Epithelial cell of prostate (primary cell): ENCODE results near the gene IL13.

ENCODE experiments used
- DNase-seq: peaks from one replicate; pipeline ENCODE4 v3.0.0-alpha.2; 2011; ENCODE audit warnings: low read depth, low spot score
- H3K27ac ChIP-seq: fragments of 450-650 bp; 2 replicates; pipeline ENCODE4 v1.5.1; 2017; ENCODE audit warnings: mild to moderate bottlenecking

The IL13 gene

DNA sequence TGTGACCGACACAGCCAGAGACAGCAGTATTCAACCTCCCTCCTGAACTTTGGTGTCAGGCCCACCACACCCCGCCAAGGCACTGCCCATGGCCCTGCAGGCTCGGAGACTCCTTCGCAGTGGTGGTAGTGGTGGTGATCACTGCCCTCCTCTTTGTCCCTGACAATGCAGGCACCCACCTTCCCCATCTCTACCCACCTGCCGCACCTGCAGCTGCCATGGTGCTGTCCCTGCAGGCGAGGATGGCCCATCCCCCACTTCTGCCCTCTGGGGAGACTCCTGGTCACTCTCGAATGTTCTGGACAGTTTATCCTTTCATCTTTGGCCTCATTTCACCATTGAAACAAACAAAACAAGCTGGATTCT is 11.5 kb downstream of the IL13 start:
- H3K27ac ChIP-seq = no peak overlapping the region
- no peak for DNase-seq

DNA sequence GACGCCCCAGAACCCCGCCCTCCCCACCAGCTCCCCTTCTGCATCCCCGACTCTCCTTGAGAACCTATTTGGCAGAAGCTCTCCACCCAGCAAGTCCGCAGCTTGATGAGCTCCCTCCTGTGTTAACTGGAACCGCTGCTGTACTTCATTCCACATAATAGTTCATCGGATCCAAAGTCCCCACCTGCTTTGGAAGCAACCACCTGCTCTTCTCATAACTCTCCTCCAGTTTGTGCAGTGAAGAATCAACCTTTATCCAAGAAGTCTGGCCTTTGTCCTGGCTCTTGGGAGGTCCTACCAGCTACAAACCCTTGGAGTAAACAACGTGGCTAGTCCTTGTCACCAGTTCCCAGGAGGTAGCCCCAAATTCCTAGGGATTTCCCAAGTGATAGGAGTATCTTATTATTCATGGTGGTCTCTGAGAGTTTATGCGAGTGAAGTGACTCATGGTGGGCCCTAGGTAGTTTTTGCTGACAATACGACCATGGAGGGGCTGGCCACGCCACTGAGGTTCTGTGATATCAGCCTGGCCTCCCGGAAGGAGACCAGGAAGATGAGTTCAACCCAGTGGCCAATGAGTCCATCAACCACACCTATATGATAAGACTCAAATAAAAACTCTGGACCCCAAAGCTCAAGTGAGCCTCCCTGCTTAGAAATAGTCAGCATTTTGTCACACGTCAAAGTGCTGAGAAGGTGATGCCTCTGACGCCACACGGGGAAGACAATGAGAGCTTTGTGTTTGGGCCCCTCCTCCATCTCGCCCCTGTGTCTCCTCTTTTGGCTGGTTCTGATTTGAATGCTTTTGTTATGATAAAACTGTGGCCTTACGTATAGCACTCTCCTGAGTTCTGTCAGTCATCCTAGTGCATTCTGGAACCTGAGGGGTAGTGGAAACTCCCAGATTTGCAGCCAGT is 12.3 kb downstream of the IL13 start:
- DNase-seq = no peak
- H3K27ac ChIP-seq = no peak overlapping the region

DNA sequence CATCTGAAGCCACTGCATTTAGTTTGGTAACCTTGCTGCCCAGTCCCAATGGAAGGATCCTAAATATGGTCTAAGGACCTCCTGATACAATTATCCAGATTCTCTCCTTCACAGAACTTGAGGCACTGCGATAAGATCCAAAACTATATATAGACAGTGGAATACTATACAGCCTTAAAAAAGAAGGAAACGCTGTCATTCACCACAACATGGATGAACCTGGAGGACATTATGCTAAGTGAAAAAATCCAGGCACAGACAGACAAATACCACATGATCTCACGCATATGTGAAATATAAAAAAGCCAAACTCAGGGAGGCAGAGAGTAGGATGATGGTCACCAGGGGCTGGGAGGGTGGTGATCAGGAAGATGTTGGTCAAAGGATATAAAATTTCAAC is 13.0 kb downstream of the IL13 start:
- H3K27ac ChIP-seq = no peak overlapping the region
- no peak for DNase-seq

DNA sequence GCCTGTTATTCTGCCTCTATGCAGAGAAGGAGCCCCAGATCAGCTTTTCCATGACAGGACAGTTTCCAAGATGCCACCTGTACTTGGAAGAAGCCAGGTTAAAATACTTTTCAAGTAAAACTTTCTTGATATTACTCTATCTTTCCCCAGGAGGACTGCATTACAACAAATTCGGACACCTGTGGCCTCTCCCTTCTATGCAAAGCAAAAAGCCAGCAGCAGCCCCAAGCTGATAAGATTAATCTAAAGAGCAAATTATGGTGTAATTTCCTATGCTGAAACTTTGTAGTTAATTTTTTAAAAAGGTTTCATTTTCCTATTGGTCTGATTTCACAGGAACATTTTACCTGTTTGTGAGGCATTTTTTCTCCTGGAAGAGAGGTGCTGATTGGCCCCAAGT is 15.5 kb downstream of the IL13 start:
- no peak overlapping the region for H3K27ac ChIP-seq
- no peak for DNase-seq

DNA sequence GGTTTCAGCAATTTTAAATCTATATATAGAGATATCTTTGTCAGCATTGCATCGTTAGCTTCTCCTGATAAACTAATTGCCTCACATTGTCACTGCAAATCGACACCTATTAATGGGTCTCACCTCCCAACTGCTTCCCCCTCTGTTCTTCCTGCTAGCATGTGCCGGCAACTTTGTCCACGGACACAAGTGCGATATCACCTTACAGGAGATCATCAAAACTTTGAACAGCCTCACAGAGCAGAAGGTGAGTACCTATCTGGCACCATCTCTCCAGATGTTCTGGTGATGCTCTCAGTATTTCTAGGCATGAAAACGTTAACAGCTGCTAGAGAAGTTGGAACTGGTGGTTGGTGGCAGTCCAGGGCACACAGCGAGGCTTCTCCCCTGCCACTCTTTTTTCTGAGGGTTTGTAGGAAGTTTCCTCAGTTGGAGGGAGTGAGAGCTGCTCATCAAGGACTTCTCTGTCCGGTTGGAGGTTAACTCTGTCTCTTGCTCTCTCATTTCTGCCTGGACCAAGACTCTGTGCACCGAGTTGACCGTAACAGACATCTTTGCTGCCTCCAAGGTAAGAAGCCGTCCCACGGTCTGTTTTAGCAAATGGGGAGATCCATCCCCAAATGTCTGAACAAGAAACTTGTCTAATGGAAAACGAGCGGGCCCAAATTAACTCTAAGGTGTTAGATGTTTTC is 16.1 kb downstream of the IL13 start, which contains the start of gene IL4:
Gene IL4 (plus strand): TSS at position 51 of the 692 bp plus-strand sequence. CDS start 62 bp downstream, at position 113.
- H3K27ac ChIP-seq = peak within 1 kb of the TSS; percentile 88
- DNase-seq = no peak

DNA sequence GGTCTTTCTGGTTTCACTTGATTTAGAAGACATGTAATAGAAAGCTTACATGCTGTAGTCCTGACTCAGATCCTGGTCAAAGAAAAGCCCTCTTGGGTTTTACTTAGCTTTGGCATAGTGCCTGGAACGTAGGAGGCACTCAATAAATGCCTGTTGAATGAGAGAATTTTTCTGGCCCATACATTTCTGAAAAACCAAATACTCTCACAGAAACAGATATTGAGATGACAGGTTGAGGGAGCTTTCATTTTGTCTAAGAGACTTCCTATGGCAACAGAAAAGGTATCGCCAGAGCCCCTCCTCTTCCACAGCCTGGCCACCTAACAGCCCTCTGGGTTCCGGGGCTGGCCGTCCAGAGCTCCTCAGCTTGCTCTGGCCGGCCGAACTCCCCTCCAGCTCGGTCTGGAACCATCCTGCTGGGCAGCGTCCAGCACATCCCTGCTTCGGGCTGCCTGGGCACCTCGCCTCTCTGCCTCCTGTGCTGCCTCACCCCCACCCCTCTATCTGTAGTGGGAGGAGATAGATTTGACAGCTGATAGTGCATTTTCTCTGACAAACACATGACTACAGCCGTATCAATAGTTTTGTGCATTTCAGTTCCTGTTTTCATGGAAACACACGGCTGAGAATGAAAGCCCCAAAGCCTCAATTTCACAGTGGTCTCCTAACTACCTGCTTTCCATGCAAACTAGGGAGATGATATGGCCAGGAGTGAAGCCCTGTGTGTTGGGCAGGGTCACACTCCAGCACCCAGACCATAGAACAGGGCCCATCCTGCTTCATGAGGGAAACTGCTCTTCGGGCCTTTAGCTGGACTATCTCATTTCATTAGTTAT is 16.9 kb downstream of the IL13 start:
- H3K27ac ChIP-seq = peak overlapping the region; percentile 88
- DNase-seq = peak; percentile 86

DNA sequence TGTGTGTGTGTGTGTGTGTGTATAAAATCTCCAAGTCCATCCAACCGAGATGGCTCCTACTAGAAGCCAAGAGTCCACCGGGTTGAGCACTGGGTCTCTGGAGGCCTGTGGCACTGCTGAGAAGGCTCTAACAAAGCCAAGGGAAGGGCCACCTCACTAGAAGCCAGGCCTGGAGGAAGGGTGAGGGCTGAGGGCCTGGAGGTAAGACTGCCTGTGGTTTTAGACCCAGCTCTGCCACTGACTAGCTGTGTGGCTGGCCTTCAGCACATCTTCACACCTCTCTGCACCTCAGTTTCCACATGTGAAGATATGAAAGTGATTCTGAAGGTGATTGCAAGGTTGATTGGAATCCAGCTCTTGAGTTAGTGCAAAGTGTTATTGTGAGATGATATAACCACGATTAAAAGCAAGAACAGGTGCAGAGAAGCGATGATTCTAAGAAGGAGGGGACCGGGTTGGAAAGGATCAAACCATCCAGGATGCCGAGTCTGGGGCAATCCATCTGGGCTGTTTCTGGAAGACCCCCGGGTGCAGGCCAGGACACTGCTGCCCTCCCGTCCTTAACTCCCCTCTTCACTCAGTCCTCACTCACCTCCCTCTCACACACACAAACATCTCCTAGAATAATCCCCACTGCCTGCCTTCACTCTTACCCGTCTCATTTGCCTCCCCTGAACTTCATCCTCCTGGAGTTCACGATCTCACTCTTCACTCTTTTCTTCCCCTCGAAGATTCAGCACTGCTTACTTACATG is 18.1 kb downstream of the IL13 start:
- DNase-seq = no peak
- peak overlapping the region; percentile 88 for H3K27ac ChIP-seq

DNA sequence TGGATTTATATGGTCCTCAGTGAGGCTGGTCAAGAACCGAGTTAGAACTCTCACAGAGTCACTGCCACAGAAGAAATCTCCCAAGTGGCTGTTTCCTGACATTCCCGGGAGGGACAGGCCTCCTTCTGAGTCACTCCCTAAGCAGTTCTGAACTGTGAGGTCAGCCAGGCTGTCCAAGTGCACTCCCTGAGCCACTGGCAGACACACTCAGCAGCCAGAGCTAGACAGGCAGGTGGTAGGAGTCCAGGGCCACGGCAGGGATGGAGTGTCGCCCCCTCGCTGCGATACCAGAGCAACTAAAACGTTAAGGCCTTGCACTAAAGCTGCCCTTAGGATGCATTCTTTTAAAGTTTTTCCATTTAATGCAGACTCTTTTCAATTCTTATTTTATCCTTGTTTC is 19.2 kb downstream of the IL13 start:
- H3K27ac ChIP-seq = peak overlapping the region; percentile 38
- DNase-seq = peak; percentile 39

DNA sequence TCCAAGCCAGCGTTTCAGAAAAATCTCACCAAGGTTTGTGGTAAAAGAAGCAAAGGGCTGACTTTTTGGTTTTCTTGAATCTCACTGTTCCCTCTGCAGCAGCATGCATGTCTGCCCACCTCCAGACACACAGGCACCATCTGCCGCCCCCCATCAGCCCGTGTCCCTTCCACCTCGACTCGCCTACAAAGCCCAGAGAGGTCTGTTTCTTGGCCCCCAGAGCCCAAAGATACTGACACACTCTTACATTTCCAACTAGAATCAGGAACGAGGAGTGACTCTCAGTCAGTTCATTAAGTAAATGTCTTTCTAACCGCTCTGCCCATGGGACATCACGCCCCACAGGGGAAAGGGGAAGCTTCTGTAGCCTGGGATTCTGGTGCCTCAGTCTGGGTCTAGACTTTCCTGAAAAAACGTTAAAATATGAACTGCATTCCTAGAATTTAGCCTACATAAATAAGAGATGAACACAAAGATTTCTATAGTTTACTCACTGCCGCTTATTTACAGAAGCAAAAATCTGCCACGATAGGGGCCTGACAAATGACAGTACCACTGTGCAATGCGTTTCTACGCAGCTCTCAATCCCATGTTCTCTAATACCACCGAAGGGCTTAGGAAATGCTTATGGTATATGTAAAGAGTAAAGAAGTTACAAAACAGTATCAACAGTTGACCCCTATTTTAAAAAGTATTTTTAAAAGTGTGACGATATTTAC is 19.9 kb downstream of the IL13 start:
- no peak for DNase-seq
- H3K27ac ChIP-seq = no peak overlapping the region

DNA sequence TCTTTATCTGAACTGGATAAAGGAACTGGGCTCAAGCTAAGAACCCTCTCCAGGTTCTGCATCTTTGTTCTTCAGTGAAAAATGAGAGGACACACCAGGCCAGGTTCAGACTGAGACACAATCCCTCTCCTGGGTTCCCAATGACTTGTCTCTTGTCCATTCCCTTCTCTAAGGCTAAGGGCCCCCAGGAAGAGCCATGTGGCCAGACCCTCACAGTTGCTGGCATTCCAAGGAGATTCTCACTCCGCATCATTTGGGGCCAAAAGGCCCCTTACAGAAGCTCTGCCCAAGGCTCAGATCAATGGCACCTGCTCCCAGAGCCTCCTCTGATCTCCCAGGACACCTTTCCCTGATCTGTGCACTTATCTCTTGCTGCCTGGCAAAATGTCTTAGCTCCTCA is 20.8 kb downstream of the IL13 start:
- no peak for DNase-seq

DNA sequence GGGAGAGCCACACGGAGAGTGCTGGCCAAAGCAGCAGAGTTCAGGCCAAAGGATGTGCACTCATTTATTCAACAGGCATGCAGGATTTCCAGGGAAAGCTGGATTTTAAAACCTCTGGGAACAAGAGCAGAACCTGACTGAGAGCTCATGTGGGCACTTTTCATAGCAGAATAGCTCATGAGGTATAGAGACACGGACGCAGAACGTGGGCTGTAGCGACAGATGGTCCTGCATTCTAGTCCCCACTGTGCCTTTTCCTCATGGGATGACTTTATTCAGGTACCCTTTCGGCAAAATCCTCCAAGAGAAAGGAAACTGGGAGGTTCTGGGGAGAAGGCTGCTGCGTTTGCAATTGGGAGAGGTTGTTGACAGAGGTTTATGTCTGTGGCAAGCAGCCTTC is 21.2 kb downstream of the IL13 start:
- H3K27ac ChIP-seq = no peak overlapping the region
- DNase-seq = no peak

More for the DNA sequence above, 20.8 kb downstream of the IL13 start:
- H3K27ac ChIP-seq = no peak overlapping the region

DNA sequence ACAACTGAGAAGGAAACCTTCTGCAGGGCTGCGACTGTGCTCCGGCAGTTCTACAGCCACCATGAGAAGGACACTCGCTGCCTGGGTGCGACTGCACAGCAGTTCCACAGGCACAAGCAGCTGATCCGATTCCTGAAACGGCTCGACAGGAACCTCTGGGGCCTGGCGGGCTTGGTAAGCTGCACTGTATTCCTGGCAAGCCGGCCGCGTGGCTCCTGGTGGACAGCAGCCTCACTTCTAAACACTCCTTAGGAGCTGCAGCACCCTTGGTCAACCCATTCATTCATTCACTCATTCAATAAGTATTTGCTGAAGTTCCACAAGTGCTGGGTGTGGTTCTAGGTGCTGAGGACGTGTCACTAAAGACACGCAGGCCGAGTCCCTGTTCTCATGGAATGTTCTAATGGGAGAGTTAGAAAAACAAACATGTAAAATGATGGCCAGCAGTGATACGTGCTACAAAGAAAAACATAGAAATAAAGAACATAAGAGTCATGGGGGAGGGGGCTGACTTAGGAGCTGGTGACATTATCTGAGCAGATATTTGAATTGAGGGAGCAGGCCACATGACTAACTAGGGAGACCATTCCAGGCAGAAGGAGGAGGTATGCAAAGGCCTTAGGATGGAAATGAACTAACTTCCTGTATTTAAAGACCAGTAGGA is 21.9 kb downstream of the IL13 start:
- no peak for DNase-seq
- peak overlapping the region; percentile 14 for H3K27ac ChIP-seq

DNA sequence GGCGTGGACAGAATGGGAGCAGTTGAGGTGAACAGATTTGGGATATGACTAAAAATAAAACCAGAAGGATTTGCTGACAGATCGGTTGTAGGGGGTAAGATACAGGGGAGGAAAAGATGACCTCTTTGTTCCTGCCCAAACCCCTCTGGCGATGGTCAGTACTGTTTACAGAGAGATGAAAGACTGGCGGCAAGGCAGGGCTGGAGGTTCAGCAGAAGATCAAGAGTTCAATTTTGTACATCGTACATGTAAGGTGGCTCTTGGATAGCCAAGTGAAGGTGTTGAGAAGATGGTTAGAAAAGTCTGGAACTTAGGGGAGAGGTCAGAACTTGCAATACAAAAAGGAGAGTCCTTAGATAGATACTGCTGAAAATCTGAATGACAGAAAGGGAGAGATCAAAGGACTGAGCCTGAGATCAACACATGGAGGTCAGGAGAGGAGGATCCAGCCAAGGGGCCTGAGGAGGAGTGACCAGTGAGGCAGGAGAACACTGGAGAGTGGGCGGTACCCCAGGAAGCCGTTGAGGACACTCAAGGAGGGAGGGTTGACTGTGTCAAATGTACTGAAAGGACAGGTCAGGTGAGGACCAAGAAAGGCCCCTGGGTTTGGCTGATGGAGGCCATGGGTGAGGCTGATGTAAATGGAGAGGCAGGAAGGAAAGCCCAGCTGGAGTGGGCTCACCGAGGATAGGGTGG is 23.0 kb downstream of the IL13 start:
- no peak overlapping the region for H3K27ac ChIP-seq

DNA sequence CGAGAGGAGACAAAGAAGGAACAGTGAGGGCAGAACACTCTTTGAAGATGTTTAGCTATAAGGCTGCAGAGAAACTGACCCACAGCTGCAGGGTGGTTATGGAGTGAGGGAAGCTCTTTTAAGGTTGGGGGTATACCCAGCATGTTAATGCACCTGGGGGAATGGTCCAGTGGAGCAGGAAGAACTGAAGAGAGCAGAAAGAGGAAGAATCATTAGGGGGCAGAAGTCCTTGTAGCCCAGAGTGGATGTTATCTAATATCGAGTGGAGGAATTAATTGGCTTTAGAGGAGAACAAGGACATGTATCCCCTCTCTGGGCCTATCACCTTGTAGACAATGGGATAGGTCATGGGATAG is 23.5 kb downstream of the IL13 start:
- no peak overlapping the region for H3K27ac ChIP-seq
- DNase-seq = no peak

More for the DNA sequence above, 23.0 kb downstream of the IL13 start:
- DNase-seq = no peak

DNA sequence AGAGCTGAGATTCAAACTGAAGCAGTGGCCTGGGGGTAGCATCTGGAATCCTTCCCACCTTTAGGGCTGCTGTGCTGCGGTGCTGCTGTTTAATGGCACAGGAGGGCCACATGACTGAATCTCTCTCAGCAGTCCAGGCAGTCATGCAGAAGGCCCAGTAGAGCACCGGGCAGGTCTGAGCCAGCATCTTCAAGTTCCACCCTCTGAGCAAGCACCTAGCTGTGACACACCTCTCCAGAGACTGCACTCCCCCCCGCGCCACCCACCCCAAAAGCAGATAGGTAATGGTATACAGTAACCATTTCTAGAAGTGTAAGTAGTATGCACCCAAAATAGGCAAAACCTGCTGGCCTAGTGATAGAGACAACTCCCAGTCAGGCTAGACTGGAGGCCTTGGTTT is 24.0 kb downstream of the IL13 start:
- H3K27ac ChIP-seq = no peak overlapping the region
- no peak for DNase-seq

DNA sequence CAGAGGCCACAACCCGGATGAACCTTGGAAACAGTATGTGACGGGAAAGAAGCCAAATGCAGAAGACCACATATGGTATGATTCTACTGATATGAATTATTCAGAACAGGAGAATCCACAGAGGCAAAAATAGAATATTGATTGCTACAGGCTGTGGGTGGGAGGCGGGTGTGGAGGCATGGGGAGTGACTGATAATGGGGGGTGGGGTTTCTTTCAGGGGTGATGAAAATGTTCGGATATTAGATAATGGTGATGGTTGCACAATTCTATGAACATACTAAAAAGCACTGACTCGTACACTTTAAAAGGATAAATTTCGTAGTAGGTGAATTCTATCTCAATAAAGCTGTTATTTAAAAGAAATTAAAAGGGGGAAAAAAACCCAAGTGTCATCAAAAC is 26.5 kb downstream of the IL13 start:
- H3K27ac ChIP-seq = no peak overlapping the region
- no peak for DNase-seq

DNA sequence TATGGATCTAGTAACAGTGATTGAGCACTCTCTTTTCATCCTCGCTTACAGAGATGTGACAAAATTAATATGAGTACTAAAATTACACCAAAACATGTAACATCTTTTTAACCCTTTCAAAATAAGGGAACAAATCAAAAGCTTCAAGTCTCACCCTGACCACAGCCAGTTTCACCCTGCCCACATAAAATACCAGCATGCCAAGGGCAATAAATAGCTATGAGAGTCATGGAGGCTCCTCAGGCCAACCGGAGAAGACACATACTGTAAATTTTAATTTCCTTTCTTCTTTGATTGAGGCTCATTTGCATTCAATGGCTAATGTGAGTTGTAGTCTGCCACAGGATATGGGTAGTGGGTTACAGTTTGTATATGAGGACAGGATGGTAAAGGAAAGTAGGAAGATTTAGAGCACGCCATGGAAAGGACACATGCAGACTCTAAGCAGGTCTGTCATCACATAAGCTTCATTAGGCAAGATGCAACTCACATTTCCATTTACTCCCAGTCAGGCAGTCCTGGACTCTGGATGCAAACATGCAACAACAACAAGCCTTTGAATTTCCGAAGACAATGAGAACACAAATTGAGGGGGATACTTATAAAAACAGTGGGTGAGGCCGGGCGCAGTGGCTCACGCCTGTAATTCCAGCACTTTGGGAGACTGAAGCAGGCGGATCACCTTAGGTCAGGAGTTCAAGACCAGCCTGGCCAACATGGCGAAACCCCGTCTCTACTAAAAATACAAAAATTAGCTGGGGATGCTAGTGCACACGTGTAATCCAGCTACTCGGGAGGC is 27.1 kb downstream of the IL13 start:
- DNase-seq = no peak
- H3K27ac ChIP-seq = no peak overlapping the region

DNA sequence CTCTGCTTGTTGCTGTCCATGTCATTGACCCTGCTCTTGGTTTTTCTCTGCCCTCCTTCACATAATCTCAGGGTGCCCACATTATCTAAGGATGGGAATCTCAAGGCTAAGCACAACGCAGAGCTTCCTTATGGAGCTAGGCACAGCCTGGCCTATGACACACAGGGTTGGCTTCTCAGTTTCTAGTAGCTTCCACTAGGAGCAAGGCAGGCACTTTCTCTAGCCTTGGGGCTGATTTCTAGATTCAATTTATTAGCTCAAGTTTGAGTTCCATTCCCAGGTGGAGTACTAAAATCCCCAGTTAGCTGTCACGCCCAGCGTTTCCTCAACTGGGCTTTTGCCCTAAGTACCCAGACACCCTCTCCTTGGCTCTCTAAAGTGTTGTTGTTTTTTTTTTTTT is 28.2 kb downstream of the IL13 start:
- DNase-seq = no peak

More for the DNA sequence above, 28.2 kb downstream of the IL13 start:
- H3K27ac ChIP-seq = no peak overlapping the region
